ENCODE data around the gene REM2.

Gene REM2, protein sequence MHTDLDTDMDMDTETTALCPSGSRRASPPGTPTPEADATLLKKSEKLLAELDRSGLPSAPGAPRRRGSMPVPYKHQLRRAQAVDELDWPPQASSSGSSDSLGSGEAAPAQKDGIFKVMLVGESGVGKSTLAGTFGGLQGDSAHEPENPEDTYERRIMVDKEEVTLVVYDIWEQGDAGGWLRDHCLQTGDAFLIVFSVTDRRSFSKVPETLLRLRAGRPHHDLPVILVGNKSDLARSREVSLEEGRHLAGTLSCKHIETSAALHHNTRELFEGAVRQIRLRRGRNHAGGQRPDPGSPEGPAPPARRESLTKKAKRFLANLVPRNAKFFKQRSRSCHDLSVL
- total RNA-seq: 3.2 to 5.3 reads per million in 2 donors

DNA sequence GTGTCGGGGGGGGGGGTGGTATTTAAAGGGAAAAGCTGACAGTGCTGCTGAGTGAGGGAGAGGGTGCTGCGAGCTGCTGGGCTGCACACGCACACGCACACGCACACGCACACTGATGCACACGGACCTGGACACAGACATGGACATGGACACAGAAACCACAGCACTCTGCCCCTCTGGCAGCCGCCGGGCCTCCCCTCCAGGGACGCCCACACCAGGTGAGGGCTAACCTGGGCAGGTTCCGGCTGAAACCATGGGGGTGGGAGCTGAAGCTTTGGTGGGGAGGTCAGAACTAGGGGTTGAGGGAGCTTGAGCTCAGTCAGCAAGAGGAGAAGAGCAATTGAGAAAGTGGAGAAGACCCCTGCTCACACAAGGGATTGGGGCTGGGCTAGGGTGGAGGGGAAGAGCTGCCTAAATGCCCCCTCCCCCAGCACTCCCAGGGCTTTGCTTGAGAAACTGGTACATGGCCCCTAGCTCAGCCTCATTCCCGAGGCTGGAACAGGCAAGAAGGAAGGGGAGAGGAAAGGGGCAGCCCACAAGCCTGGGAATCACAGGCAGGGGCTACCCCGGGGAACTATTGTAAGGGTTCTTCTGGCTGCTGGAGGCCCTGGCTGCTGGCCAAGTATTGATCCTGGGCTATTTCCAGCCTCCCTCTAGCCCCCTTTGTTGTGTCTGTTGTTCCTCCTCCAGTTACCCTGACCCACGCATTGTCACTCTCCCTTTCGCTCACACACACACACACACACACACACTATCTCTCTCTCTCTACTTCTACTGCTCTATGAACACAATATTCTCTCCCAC is at the start of gene REM2:
Gene REM2 (plus strand): TSS at position 50 of the 804 bp plus-strand sequence. CDS start 66 bp downstream, at position 116.
- no peak for DNase-seq

DNA sequence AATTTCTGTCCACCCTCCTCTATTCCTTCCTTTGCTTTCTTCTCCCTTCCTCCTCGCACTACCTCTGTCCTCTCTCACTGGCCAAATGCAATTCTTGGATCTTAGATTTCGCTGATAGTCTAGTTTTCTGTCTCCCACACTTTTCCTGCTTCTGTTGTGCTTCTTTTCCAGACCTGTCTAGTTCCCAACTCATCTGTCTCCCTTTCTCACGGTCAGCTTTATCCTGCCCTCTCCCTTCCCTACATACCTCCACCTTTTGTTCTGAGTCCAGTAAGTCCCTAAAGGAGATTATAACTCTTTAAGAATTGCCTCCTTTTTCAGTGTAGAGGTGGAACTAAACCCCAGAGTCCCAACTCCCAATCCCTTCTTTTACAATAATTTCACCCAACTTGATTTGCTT is 47.5 kb upstream of the REM2 start:
- DNase-seq: no peak

DNA sequence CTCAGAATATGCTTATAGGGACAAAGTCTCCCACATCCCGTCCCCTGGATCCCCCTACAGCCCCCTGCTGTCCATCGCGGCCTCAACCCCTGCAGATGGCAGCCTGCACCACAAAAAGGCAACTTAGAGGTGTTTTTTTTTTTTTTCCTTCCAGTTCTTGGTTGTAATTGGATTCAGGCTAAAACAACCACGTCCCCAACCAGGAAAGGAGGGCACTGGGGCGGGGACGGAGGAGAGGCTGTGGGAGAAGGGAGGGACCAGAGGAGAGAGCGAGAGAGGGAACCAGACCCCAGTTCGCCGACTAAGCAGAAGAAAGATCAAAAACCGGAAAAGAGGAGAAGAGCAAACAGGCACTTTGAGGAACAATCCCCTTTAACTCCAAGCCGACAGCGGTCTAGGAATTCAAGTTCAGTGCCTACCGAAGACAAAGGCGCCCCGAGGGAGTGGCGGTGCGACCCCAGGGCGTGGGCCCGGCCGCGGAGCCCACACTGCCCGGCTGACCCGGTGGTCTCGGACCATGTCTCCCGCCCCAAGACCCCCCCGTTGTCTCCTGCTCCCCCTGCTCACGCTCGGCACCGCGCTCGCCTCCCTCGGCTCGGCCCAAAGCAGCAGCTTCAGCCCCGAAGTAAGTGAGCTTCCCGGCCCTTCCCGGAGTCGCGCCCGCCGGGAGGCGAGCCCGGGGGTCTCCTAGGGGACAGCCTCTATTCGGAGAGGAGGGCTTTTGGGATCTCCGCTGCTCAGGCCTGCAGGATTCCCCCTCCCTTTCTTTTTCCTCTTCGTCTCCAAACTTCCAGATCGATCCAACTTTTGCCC is 46.5 kb upstream of the REM2 start, which contains the start of gene MMP14:
Gene MMP14 (plus strand): TSS at position 285 of the 813 bp plus-strand sequence. CDS start 233 bp downstream, at position 518.
- DNase-seq: no peak

DNA sequence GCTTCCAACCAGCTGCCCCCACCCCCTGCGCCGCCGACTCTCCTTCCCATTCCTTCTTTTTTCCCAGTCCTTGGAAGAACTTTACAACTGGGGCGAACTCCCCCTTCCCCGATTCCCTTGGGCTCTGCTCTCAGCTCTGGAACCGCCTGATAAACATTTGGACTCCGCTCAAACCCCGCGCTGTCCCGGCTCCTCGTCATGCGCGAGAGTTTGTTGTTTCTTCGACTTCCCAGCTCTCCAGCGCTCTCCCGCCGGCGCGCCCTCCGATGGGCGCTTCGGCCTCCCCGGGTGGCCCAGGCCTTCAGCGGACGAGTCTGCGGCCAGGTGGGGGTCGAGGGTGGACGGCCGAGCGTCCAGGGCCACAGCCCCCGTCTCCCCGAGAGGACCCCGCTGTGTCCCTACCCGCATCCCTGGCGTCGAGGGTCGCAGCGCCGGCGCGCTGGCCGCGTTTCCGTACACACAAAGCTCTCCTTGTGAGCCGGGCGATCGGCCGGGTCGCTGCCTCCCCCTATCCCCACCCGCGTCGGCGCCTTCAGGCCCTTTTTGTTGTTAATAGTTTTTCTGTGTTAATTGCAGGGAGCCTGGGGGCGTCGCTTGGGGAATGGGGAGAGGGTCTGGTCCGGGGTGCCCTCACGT is 45.8 kb upstream of the REM2 start:
- DNase-seq: no peak

DNA sequence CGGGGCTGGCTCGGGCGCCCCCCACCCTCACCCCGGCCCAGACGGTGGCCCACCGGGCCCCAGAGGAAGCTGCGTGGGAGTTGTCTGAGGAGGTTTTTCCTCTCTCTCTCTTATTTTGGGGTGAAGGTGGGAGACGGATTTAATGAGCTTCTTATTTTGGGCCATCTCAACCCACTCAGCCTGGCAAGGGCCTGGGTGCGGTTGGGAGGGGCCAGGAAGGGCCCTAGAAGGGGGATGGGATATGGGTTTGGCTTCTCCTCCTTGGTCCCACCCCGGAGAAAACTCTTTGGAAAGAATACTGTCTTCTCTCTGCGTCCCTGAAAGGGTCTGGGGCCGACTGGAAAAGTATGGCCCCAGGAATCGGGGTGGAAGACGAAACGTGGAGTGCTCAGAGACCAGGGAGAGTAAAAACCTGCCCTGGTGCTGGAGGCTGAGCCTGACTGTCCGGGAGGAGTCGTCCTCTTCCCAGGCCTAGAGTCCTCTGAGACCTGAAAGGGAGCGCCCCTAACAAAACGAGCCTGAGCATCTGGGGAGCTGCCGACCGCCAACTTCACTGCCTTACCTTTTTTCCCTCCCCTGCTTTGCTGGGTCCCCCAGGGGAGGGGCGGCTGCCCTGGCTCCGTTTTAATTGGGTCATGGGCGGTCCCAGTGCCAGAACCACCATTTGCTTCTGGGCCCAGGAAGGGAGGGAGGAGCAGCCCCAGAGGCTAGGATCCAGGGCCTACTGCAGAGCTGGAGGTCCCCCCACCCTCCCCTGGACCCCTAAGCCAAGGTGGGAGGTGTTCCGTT is 45.1 kb upstream of the REM2 start:
- DNase-seq: no peak

DNA sequence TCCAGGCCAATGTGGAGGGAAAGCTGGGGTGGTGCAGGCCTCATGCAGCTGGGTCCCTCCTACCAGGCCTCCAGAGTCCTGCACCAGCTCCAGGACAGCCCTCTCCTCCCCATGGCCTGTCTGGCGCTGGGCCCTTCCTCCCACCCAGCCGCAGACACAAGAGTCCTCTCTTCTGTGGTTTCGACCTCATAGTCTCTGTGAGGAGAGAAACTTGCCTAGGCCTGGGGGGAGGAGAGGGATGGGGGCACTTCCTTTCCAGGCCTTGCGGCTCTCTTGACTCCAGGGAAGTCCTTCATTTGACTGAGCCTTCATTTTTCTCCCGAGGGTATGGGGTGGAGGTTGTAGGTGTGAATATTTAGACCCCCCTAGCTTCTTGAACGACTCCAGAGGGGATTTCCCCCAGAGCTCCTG is 44.4 kb upstream of the REM2 start:
- DNase-seq: no peak

DNA sequence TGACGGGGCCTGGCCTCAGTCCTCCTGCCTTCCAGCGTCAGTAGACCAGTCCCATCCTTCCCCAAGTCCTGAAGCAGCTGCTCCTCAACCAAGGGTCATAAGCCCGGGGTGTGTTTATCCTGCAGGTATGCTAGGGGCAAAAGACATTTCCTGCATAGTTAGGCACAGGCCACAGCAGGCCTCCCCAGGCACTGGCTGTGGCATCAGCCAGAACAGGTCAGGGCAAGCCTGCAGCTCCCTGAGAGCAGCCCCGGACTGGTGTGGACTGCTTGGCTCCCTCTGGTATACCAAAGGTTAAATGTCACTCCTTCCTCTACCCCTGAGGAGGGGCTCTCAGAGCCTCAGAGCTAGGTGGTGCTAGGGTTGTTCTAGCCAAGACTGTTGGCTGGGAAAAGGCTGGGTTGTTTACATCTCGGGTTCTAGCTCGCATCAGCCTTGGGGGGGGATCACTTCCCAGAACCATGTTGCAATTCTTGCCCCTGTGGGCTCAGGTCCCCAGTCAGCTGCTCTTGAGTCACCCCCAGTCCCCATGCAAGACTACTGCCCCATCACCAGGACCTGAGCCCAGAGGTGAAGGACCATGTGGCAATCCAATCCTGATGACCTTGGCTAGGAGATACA is 43.8 kb upstream of the REM2 start:
- DNase-seq: no peak

DNA sequence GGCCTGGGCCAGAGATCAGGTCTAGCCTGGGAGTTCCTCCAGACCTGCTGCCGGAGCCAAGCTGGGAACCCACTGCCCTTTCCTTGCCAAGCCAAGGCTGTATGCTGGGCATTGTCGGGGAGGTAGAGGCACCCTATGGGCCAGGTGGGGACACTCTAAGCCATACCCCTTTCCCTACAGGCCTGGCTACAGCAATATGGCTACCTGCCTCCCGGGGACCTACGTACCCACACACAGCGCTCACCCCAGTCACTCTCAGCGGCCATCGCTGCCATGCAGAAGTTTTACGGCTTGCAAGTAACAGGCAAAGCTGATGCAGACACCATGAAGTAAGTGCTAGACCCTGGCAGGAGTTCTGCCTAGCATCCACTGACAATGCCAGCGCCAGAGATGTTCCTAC is 41.7 kb upstream of the REM2 start:
- no peak for DNase-seq

DNA sequence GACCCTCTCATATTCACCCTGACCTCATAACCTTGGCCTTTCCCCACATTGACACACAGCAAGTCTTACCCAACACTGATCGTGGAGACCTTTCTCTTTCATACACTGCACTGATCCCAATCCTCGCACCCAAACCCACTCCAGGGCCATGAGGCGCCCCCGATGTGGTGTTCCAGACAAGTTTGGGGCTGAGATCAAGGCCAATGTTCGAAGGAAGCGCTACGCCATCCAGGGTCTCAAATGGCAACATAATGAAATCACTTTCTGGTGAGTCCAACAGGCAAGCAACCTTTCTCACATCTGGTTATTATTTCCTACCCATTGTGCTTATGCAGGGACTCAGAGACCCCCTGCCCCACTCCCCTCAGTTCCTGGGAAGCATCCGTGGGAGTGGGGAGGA is 41.3 kb upstream of the REM2 start:
- DNase-seq: no peak

DNA sequence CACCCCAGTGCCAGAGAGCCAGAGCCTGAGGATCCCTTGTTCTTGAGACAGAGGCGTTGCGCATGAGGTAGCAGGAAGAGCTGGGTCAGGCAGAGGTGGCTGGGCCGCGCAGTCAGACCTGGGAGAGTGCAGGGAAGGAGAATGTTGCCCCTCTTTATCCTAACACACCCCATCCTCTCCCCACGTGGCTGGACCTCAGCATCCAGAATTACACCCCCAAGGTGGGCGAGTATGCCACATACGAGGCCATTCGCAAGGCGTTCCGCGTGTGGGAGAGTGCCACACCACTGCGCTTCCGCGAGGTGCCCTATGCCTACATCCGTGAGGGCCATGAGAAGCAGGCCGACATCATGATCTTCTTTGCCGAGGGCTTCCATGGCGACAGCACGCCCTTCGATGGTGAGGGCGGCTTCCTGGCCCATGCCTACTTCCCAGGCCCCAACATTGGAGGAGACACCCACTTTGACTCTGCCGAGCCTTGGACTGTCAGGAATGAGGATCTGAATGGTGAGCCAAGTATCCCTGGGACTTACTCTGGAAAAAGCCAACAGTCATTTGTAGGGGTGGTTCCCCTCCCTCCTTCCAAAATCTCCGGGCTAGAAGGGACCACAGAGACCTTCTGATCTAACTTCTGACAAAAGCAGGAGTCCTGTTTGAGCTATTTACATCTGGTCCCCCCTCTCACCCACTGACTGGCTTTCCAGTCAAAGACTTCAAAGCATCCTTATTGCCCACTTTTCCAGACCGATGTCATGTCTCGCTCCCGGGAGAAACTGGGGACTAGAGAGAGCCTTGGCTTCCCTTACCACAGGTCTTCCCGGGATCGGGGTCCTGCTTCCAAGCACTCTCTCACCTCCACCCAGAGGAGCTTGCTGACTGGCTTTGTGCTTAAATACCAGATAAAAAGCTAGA is 40.6 kb upstream of the REM2 start:
- no peak for DNase-seq

DNA sequence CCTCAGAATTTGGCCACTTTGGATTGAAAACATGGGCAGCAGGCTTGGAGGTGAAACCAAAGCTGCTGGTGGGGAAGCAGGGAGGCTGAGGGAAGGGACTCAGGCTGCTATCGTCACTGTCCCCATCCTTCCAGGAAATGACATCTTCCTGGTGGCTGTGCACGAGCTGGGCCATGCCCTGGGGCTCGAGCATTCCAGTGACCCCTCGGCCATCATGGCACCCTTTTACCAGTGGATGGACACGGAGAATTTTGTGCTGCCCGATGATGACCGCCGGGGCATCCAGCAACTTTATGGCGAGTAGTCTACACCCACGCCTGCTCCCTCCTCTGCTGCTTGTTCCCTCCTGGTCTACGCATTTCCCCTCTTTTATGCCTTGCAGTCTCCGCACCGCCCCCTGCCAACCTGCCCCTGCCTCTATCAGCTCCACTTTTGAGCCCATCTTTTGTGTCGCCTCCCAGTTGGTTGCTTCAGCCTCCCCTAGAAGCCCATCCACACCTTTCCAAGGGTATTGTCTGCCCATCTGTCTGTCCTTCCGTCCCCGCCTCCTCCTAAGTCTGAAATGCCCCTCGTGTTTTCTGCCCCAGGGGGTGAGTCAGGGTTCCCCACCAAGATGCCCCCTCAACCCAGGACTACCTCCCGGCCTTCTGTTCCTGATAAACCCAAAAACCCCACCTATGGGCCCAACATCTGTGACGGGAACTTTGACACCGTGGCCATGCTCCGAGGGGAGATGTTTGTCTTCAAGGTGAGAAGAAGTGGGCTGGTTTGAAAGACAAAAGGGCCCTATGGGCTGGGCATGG is 39.7 kb upstream of the REM2 start:
- no peak for DNase-seq

DNA sequence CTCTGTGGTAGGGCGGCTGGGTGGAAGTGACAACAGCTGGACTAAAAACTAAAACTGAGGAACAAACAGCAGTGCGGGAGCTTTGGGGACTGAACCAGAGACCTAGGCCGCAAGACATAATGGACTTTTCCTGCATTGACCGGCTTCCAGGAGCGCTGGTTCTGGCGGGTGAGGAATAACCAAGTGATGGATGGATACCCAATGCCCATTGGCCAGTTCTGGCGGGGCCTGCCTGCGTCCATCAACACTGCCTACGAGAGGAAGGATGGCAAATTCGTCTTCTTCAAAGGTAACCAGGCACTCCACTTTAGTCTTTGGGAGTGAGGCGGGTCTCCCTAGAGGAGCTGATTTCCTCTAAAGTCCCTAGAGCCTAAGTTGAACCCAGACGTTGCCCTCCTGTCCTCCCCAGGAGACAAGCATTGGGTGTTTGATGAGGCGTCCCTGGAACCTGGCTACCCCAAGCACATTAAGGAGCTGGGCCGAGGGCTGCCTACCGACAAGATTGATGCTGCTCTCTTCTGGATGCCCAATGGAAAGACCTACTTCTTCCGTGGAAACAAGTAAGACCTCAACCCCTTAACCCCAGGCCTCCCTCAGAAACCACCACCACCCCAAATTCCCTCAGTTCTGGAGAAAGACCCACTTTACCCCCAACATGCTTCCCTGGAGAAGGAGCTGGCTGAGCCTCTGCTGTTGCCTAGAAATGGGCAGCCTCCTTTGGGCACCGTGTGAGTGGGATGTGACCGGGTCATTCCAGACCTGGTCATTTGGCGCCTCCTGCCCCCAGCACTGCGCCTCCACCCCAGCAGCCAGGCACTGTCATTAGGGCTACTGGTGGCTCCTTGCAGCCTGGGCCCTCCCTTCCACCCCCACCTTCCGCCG is 38.6 kb upstream of the REM2 start:
- no peak for DNase-seq

DNA sequence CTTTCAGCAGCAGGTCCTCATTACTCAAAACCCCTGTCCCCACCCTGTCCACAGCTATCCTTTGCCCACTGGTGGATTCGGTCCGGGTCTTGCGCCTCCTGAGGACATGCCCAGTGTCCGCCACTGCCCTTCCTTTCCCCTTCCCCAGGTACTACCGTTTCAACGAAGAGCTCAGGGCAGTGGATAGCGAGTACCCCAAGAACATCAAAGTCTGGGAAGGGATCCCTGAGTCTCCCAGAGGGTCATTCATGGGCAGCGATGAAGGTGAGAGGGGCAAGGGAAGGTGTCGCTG is 38.0 kb upstream of the REM2 start:
- DNase-seq: no peak

DNA sequence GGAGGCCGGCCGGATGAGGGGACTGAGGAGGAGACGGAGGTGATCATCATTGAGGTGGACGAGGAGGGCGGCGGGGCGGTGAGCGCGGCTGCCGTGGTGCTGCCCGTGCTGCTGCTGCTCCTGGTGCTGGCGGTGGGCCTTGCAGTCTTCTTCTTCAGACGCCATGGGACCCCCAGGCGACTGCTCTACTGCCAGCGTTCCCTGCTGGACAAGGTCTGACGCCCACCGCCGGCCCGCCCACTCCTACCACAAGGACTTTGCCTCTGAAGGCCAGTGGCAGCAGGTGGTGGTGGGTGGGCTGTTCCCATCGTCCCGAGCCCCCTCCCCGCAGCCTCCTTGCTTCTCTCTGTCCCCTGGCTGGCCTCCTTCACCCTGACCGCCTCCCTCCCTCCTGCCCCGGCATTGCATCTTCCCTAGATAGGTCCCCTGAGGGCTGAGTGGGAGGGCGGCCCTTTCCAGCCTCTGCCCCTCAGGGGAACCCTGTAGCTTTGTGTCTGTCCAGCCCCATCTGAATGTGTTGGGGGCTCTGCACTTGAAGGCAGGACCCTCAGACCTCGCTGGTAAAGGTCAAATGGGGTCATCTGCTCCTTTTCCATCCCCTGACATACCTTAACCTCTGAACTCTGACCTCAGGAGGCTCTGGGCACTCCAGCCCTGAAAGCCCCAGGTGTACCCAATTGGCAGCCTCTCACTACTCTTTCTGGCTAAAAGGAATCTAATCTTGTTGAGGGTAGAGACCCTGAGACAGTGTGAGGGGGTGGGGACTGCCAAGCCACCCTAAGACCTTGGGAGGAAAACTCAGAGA is 37.0 kb upstream of the REM2 start:
- no peak for DNase-seq

DNA sequence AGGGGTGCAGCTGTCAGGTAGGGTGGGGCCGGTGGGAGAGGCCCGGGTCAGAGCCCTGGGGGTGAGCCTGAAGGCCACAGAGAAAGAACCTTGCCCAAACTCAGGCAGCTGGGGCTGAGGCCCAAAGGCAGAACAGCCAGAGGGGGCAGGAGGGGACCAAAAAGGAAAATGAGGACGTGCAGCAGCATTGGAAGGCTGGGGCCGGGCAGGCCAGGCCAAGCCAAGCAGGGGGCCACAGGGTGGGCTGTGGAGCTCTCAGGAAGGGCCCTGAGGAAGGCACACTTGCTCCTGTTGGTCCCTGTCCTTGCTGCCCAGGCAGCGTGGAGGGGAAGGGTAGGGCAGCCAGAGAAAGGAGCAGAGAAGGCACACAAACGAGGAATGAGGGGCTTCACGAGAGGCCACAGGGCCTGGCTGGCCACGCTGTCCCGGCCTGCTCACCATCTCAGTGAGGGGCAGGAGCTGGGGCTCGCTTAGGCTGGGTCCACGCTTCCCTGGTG is 36.2 kb upstream of the REM2 start:
- DNase-seq: no peak

DNA sequence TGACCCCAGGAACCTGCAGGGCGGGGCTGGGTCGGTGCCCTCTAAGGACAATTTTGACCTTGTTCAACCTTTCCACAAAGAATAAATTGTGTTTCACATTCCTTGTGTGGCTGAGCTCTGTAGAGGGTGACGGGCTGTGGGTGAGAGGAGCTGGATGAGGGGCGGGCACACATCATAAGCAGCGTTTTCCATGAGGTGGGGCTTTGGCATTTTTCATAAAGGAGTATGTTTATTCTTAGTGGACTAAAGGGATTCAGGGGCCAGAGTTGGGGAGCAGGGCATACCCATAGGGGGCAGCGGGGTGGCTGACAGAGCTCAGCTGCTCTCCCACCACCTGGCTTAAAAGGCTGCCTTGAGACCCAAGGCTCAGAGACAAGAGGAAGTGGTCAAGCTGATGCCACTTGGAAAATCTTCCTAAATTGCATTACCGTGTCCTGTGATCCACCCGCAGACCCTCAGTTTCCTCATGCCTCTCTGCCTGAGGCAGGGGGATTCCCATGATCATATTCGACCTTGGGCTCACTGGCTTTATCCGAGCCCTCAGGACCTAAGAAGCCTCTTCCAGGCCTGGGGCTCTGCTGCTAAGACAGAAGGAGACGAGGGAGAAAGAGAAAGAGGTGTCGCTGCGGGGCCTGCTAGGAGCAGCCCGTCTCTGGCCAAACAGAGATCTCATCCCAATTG is 35.2 kb upstream of the REM2 start:
- DNase-seq: no peak

Data from activated gamma-delta T cell (primary cell).